Measurements from ENCODE around the gene FCSK. TPM values are rescaled to one million over a fixed set of nuclear protein-coding genes. Genes with fewer than 3 reads are reported as not detected.

The FCSK gene
- total RNA-seq, 1 experiment from 2014 or later: 11.2 TPM

- TF ChIP-seq CTCF (conservative IDR thresholded peaks at IDR 0.05; ENCODE audit: low read depth, low read length) (peak; percentile 32; the same call in 1 of the 2 replicates), EZH2 (IDR thresholded peaks at IDR 0.05; ENCODE audit: borderline replicate concordance, low read depth, low read length, poor library complexity, severe bottlenecking) (no peak)
Measured at GRCh38 chr16:70508752-70509151, 54.4 kb downstream of the FCSK start.

GRCh38 chr16:70510216-70510615, 55.8 kb downstream of the FCSK start:
- no peak for DNase-seq (ENCODE audit: low spot score)
- Histone ChIP-seq H3K27ac (ENCODE audit: low read depth, low read length, poor library complexity, severe bottlenecking) (no peak overlapping the region), H3K4me3 (ENCODE audit: low read depth, low read length, poor library complexity, severe bottlenecking) (no peak overlapping the region), H3K4me1 (ENCODE audit: insufficient read depth, low read length, poor library complexity, severe bottlenecking) (no peaks in the 10 kb centered on the region), H3K27me3 (replicated peaks; ENCODE audit: insufficient read depth, low read depth, low read length, poor library complexity) (no peaks in the 10 kb centered on the region), H3K9me3 (ENCODE audit: low read depth, low read length, poor library complexity, severe bottlenecking) (no peaks in the 10 kb centered on the region), H3K36me3 (ENCODE audit: insufficient read depth, low read length, poor library complexity, severe bottlenecking) (peaks cover 54% of the 10 kb centered on the region)
- no peak for TF ChIP-seq EZH2 (IDR thresholded peaks at IDR 0.05; ENCODE audit: borderline replicate concordance, low read depth, low read length, poor library complexity, severe bottlenecking)
- POLR2A ChIA-PET (ENCODE audit: low non-redundant PET): no interaction called here
- BruUV-seq (replicated peaks): no TSS peak
- intact Hi-C loops (cut with micrococcal nuclease; ENCODE audit: unreplicated experiment): no loop called here
- CTCF ChIA-PET: no interaction called here

More at GRCh38 chr16:70508752-70509151, 54.4 kb downstream of the FCSK start:
- DNase-seq (ENCODE audit: low spot score): no peak
- no peak overlapping the region for H3K27ac ChIP-seq (ENCODE audit: low read depth, low read length, poor library complexity, severe bottlenecking)
- BruUV-seq (replicated peaks): no TSS peak
- POLR2A ChIA-PET (ENCODE audit: low non-redundant PET): no interaction called here
- peaks cover 51% of the 10 kb centered on the region for H3K36me3 ChIP-seq (ENCODE audit: insufficient read depth, low read length, poor library complexity, severe bottlenecking)
- intact Hi-C loops (cut with micrococcal nuclease; ENCODE audit: unreplicated experiment): no loop called here
- no peaks in the 10 kb centered on the region for H3K27me3 ChIP-seq (replicated peaks; ENCODE audit: insufficient read depth, low read depth, low read length, poor library complexity)
- no peak overlapping the region for H3K4me3 ChIP-seq (ENCODE audit: low read depth, low read length, poor library complexity, severe bottlenecking)
- no peaks in the 10 kb centered on the region for H3K4me1 ChIP-seq (ENCODE audit: insufficient read depth, low read length, poor library complexity, severe bottlenecking)
- CTCF ChIA-PET: interaction anchor here (0.6 kb wide), 1 partner anchor 39 kb away, joined by 4 read pairs; no protein-coding TSS in a partner anchor
- H3K9me3 ChIP-seq (ENCODE audit: low read depth, low read length, poor library complexity, severe bottlenecking): no peaks in the 10 kb centered on the region

GRCh38 chr16:70511833-70512232, 57.4 kb downstream of the FCSK start:
- intact Hi-C loops (cut with micrococcal nuclease; ENCODE audit: unreplicated experiment): no loop called here
- Histone ChIP-seq H3K4me1 (ENCODE audit: insufficient read depth, low read length, poor library complexity, severe bottlenecking) (no peaks in the 10 kb centered on the region), H3K4me3 (ENCODE audit: low read depth, low read length, poor library complexity, severe bottlenecking) (no peak overlapping the region), H3K27ac (ENCODE audit: low read depth, low read length, poor library complexity, severe bottlenecking) (no peak overlapping the region), H3K9me3 (ENCODE audit: low read depth, low read length, poor library complexity, severe bottlenecking) (no peaks in the 10 kb centered on the region), H3K36me3 (ENCODE audit: insufficient read depth, low read length, poor library complexity, severe bottlenecking) (peaks cover 55% of the 10 kb centered on the region), H3K27me3 (replicated peaks; ENCODE audit: insufficient read depth, low read depth, low read length, poor library complexity) (no peaks in the 10 kb centered on the region)
- no TSS peak for BruUV-seq (replicated peaks)
- CTCF ChIA-PET: no interaction called here
- POLR2A ChIA-PET (ENCODE audit: low non-redundant PET): no interaction called here
- DNase-seq (ENCODE audit: low spot score): no peak
- TF ChIP-seq CTCF (conservative IDR thresholded peaks at IDR 0.05; ENCODE audit: low read depth, low read length): no peak
- TF ChIP-seq EZH2 (IDR thresholded peaks at IDR 0.05; ENCODE audit: borderline replicate concordance, low read depth, low read length, poor library complexity, severe bottlenecking): no peak

- CTCF ChIA-PET: no interaction called here
- POLR2A ChIA-PET (ENCODE audit: low non-redundant PET): no interaction called here
- Histone ChIP-seq H3K36me3 (ENCODE audit: insufficient read depth, low read length, poor library complexity, severe bottlenecking) (peaks cover 57% of the 10 kb centered on the region), H3K9me3 (ENCODE audit: low read depth, low read length, poor library complexity, severe bottlenecking) (no peaks in the 10 kb centered on the region), H3K4me3 (ENCODE audit: low read depth, low read length, poor library complexity, severe bottlenecking) (no peak overlapping the region), H3K27ac (ENCODE audit: low read depth, low read length, poor library complexity, severe bottlenecking) (no peak overlapping the region), H3K4me1 (ENCODE audit: insufficient read depth, low read length, poor library complexity, severe bottlenecking) (no peaks in the 10 kb centered on the region), H3K27me3 (replicated peaks; ENCODE audit: insufficient read depth, low read depth, low read length, poor library complexity) (no peaks in the 10 kb centered on the region)
- no TSS peak for BruUV-seq (replicated peaks)
- TF ChIP-seq EZH2 (IDR thresholded peaks at IDR 0.05; ENCODE audit: borderline replicate concordance, low read depth, low read length, poor library complexity, severe bottlenecking): no peak
- TF ChIP-seq CTCF (conservative IDR thresholded peaks at IDR 0.05; ENCODE audit: low read depth, low read length): no peak
- DNase-seq (ENCODE audit: low spot score): no peak
- intact Hi-C loops (cut with micrococcal nuclease; ENCODE audit: unreplicated experiment): no loop called here
Measured at GRCh38 chr16:70512456-70512855, 58.1 kb downstream of the FCSK start.

All from A673 (cell line).